ENCODE results near the gene MTCL1. TPM values are rescaled to one million over a fixed set of nuclear protein-coding genes. Genes with fewer than 3 reads are reported as not detected.

MTCL1 gene
- total and polyA plus RNA-seq, 10 of the 15 experiments (the other 5 are each of a cell fraction or from before 2014, with no cell fraction given): 0.03 to 0.36 (median 0.13) TPM; not detected in 4

DNA sequence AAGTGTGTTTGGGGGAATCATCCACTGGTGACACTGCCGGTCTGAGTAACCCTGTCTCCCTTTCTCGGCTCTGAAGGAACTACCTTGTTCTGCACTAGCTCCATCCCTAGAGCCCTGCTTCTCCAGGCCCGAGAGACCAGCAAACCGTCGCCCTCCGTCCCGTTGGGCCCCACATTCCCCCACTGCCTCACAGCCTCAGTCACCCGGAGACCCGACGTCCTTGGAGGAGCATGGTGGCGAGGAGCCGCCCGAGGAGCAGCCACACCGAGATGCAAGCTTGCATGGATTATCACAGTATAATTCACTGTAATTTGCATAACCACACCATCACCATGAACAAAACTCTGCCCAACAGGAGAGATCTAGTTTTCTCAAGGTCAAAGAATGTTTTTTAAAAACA, 126.2 kb downstream of the MTCL1 start:
- H4K20me1 ChIP-seq (ENCODE audit: control insufficient read depth, insufficient read depth): no peaks in the 10 kb centered on the region
- WGBS (ENCODE audit: insufficient coverage, insufficient replicate concordance, low lambda C conversion rate, missing lambda C conversion rate): 51% methylated on average over 14 of the region's 14 CpGs
- intact Hi-C loops (cut with micrococcal nuclease; ENCODE audit: unreplicated experiment): no loop called here
- no peak for FAIRE-seq
- no peaks in the 10 kb centered on the region for H3K4me1 ChIP-seq (ENCODE audit: control insufficient read depth, insufficient read depth, low read length)
- H3K4me2 ChIP-seq (ENCODE audit: control insufficient read depth, insufficient read depth): no peak overlapping the region
- ChIA-PET SMC1A (ENCODE audit: uncharacterized antibody, unreplicated experiment) (no interaction called here), CTCF (interaction anchor here (0.7 to 1.0 kb wide), 2 partner anchors 23 to 180 kb away, joined by 4 read pairs; no protein-coding TSS in a partner anchor), POLR2A (no interaction called here), RAD21 (ENCODE audit: unreplicated experiment) (interaction anchor here (0.6 kb wide), 1 partner anchor 135 kb away, joined by 6 read pairs; no protein-coding TSS in a partner anchor)
- peaks cover 3% of the 10 kb centered on the region in 2 experiments; a peak in 2 of 4 replicates for H3K27me3 ChIP-seq (replicated peaks in 1 of 2; ENCODE audit: control insufficient read depth in 2 of 2, insufficient read depth in 2 of 2, low read length in 1 of 2)
- no peaks in the 10 kb centered on the region for H3K9me3 ChIP-seq (replicated peaks; ENCODE audit: control insufficient read depth, insufficient read depth, low read length)
- H3K79me2 ChIP-seq (ENCODE audit: control insufficient read depth, insufficient read depth, low read length): no peaks in the 10 kb centered on the region
- H3K27ac ChIP-seq (ENCODE audit: control insufficient read depth, insufficient read depth): no peak overlapping the region
- in situ Hi-C loops (cut with MboI): loop anchor here (25.0 kb wide), 2 partner anchors 131 to 1481 kb away; no protein-coding TSS in a partner anchor
- no peak for ATAC-seq
- no peak overlapping the region for H3K4me3 ChIP-seq
- no peak overlapping the region for H2AFZ ChIP-seq (ENCODE audit: control insufficient read depth, low read depth, low read length)
- no peaks in the 10 kb centered on the region for H3K36me3 ChIP-seq (ENCODE audit: control insufficient read depth in 2 of 2, insufficient read depth in 2 of 2, low read length in 1 of 2)
- BruUV-seq (replicated peaks): no TSS peak
- no peak overlapping the region for H3K9ac ChIP-seq (ENCODE audit: control insufficient read depth, insufficient read depth, low read length)
- no peak for DNase-seq (ENCODE audit: low read depth, low spot score)
- no peak for TF ChIP-seq CBX5 (IDR thresholded peaks at IDR 0.05; ENCODE audit: low read depth)
- no peak for TF ChIP-seq STAT3 (IDR thresholded peaks at IDR 0.05; ENCODE audit: low read depth, low read length)
- no peak for TF ChIP-seq SP1 (IDR thresholded peaks at IDR 0.05; ENCODE audit: low read depth, low read length)
- no peak for TF ChIP-seq TCF12 (IDR thresholded peaks at IDR 0.05; ENCODE audit: low read depth, low read length)
- TF ChIP-seq SMC3 (IDR thresholded peaks at IDR 0.05; ENCODE audit: borderline replicate concordance, low read length): no peak
- TF ChIP-seq SMAD5 (IDR thresholded peaks at IDR 0.05; ENCODE audit: low read depth): no peak
- TF ChIP-seq HDAC6 (IDR thresholded peaks at IDR 0.05; ENCODE audit: unreplicated experiment): no peak
- TF ChIP-seq YBX1 (IDR thresholded peaks at IDR 0.05): no peak
- TF ChIP-seq, protein P1, sequence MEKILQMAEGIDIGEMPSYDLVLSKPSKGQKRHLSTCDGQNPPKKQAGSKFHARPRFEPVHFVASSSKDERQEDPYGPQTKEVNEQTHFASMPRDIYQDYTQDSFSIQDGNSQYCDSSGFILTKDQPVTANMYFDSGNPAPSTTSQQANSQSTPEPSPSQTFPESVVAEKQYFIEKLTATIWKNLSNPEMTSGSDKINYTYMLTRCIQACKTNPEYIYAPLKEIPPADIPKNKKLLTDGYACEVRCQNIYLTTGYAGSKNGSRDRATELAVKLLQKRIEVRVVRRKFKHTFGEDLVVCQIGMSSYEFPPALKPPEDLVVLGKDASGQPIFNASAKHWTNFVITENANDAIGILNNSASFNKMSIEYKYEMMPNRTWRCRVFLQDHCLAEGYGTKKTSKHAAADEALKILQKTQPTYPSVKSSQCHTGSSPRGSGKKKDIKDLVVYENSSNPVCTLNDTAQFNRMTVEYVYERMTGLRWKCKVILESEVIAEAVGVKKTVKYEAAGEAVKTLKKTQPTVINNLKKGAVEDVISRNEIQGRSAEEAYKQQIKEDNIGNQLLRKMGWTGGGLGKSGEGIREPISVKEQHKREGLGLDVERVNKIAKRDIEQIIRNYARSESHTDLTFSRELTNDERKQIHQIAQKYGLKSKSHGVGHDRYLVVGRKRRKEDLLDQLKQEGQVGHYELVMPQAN (conservative IDR thresholded peaks at IDR 0.05): no peak
- TF ChIP-seq, protein P2, sequence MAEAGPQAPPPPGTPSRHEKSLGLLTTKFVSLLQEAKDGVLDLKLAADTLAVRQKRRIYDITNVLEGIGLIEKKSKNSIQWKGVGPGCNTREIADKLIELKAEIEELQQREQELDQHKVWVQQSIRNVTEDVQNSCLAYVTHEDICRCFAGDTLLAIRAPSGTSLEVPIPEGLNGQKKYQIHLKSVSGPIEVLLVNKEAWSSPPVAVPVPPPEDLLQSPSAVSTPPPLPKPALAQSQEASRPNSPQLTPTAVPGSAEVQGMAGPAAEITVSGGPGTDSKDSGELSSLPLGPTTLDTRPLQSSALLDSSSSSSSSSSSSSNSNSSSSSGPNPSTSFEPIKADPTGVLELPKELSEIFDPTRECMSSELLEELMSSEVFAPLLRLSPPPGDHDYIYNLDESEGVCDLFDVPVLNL (IDR thresholded peaks at IDR 0.05; ENCODE audit: low read depth, low read length): no peak
- no peak for TF ChIP-seq EZH2 (IDR thresholded peaks at IDR 0.05; ENCODE audit: borderline replicate concordance, control insufficient read depth, low read depth, low read length)
- no peak for TF ChIP-seq MXI1 (IDR thresholded peaks at IDR 0.05; ENCODE audit: low read depth, low read length)
- TF ChIP-seq POLR2AphosphoS5 (IDR thresholded peaks at IDR 0.05; ENCODE audit: low read length): no peak
- TF ChIP-seq, protein P3, sequence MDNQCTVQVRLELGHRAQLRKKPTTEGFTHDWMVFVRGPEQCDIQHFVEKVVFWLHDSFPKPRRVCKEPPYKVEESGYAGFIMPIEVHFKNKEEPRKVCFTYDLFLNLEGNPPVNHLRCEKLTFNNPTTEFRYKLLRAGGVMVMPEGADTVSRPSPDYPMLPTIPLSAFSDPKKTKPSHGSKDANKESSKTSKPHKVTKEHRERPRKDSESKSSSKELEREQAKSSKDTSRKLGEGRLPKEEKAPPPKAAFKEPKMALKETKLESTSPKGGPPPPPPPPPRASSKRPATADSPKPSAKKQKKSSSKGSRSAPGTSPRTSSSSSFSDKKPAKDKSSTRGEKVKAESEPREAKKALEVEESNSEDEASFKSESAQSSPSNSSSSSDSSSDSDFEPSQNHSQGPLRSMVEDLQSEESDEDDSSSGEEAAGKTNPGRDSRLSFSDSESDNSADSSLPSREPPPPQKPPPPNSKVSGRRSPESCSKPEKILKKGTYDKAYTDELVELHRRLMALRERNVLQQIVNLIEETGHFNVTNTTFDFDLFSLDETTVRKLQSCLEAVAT (IDR thresholded peaks at IDR 0.05): no peak
- TF ChIP-seq, protein P4, sequence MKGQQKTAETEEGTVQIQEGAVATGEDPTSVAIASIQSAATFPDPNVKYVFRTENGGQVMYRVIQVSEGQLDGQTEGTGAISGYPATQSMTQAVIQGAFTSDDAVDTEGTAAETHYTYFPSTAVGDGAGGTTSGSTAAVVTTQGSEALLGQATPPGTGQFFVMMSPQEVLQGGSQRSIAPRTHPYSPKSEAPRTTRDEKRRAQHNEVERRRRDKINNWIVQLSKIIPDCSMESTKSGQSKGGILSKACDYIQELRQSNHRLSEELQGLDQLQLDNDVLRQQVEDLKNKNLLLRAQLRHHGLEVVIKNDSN (IDR thresholded peaks at IDR 0.05; ENCODE audit: borderline replicate concordance, extremely low read length, insufficient read depth, low read depth, low read length): no peak
- TF ChIP-seq, protein P5, sequence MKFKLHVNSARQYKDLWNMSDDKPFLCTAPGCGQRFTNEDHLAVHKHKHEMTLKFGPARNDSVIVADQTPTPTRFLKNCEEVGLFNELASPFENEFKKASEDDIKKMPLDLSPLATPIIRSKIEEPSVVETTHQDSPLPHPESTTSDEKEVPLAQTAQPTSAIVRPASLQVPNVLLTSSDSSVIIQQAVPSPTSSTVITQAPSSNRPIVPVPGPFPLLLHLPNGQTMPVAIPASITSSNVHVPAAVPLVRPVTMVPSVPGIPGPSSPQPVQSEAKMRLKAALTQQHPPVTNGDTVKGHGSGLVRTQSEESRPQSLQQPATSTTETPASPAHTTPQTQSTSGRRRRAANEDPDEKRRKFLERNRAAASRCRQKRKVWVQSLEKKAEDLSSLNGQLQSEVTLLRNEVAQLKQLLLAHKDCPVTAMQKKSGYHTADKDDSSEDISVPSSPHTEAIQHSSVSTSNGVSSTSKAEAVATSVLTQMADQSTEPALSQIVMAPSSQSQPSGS (IDR thresholded peaks at IDR 0.05; ENCODE audit: low read length): no peak
- no peak for TF ChIP-seq MEF2B (IDR thresholded peaks at IDR 0.05; ENCODE audit: partially characterized antibody, poor library complexity, severe bottlenecking)

Data from GM12878 (cell line).